GM19328 (cell line): ENCODE data around the gene ATAD1.
"Not testable (repeated sequence)": the region's sequence is repeated elsewhere in the genome, so short reads cannot be mapped to it uniquely, and the experiment has no call there.

Experiments used
- ATAC-seq: cut with Tn5 transposase; IDR thresholded peaks from one replicate; pipeline ENCODE4 v1.9.1; 2021; ENCODE audit warnings: mild to moderate bottlenecking, moderate library complexity; ENCODE audit not compliant: unreplicated experiment

ATAD1 gene

DNA sequence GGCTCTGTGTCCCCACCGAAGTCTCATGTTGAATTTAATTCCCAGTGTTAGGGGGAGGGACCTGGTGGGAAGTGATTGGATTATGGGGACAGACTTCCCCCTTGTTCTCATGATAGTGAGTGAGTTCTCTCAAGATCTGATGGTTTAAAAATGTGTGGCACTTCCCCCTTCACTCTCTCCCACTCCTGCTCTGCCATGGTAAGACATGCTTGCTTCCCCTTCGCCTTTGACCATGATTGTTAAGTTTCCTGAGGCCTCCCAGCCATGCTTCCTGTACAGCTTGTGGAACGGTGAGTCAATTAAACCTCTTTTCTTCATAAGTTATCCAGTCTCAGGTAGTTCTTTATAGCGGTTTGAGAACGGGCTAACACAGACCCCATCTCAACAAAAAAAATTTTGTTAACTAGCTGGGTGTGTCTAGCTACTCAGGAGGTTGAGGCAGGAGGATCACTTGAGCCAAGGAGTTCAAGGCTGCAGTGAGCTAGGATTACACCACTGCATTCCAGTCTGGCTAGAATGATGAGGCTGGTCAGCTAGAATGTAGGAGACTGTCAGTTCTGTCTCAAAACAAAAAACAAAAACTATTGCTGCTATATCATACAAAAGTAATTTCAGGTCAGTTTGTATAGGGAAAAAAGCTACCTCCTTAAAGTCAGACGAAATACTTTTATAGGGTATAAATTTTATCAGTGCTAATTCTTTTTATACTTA lies 57.7 kb downstream of the ATAD1 start:
- ATAC-seq: no peak

- ATAC-seq: no peak
These were observed 58.5 kb downstream of the ATAD1 start for GRCh38 chr10:87759551-87759950.

GRCh38 chr10:87757685-87758084 lies 60.3 kb downstream of the ATAD1 start:
- no peak for ATAC-seq

- ATAC-seq: no peak
These were observed 63.8 kb downstream of the ATAD1 start for GRCh38 chr10:87753995-87754866.

- no peak for ATAC-seq
These were observed 65.5 kb downstream of the ATAD1 start for GRCh38 chr10:87752566-87752965.

DNA sequence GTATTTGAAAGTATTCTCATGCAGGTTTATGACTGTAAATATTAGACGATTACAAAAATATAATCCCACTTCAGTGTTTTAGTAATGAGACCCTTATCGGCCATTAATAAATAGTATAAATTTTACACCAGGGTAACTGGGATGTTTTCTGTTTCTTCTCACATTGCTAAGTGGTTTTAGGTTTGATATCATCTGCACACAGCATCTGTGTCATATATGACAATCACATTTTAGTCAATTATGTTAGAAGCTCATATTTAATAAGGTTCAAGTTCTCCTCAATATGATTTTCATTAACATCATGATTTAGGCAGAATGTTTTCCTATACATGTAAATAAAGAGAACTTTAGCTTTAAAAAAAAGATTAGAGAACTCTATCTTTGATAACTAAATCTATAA lies 66.8 kb downstream of the ATAD1 start:
- no peak for ATAC-seq

- ATAC-seq: no peak
These were observed 67.2 kb downstream of the ATAD1 start for GRCh38 chr10:87750817-87751216.

DNA sequence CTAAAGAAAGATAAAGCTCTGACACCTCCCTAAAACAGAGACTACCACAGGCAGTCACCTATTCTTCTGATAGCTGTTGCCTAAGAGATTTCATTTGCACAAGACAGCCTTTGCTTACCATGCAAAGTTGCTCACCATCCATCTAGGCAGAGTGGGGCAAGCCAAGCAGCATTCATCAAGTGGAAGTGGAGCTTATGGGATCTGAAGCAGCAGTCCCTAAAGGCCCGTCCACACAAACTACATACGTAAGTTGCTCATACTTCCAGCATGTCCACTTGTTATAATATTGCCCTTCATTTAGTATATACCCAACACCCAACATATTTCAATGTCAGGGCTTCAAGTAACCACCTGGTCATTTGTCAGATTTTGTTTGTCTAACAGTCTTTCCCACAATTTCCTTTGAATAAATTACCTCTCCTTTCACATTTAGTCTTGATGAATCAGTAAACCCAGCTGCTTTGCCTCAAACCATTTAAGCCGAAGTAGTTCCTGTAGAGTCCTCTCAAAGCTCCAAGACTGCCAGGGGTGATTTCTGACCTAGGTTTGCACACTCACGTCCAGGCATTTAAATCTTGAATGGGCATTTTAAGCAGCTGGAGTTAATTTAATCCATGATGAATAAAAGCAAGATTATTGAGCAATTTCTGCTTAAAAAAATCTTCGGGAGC lies 67.9 kb downstream of the ATAD1 start:
- ATAC-seq: no peak

GRCh38 chr10:87748244-87748643 lies 69.8 kb downstream of the ATAD1 start:
- ATAC-seq: not testable (repeated sequence)

DNA sequence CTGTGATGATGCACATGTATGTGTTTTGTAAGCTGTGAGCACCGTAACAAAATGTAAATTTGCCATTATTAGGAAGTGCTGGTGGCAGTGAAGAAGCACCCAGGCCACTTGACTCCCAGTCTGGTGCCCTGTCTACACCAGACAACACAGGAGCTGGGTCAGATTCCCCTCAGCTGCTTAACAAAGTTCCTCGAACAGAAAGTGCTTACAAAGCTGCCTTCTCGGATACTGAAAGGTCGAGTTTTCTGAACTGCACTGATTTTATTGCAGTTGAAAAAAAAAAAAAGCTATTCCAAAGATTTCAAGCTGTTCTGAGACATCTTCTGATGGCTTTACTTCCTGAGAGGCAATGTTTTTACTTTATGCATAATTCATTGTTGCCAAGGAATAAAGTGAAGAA lies 71.1 kb downstream of the ATAD1 start:
- no peak for ATAC-seq

- ATAC-seq: no peak
These were observed 73.4 kb downstream of the ATAD1 start for GRCh38 chr10:87744606-87745005.

DNA sequence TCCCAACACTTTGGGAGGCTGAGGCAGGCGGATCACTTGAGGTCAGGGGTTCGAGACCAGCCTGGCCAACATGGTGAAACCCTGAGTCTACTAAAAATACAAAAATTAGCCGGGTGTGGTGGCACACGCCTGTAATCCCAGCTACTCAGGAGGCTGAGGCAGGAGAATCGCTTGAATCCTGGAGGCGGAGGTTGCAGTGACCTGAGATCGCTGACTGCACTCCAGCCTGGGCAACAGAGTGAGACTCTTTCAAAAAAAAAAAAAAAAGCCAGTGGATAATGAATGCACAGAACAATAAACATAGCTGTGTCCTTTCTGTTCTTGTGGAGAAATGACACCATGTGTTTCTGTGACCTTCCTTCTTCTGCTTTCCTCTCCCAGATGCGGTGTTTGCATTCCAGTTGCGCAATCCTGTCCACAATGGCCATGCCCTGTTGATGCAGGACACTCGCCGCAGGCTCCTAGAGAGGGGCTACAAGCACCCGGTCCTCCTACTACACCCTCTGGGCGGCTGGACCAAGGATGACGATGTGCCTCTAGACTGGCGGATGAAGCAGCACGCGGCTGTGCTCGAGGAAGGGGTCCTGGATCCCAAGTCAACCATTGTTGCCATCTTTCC lies 74.9 kb downstream of the ATAD1 start:
- ATAC-seq: not testable (repeated sequence)

DNA sequence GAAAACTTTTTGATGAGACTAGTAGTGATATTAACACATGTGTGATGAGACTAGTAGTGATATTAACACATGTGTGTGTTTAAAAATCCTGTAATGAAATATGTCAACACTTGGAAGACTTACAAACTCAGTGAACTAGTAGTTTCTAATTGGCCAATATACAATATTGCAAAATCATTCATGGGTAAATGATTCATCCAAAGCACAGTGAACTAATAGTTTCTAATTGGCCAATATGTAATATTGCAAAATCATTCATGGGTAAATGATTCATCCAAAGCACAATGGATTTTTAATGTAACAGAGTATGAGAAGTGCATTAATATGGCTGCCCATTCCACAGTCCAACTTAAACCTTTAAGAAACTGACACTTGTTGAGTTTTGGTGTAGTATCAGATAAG lies 77.8 kb downstream of the ATAD1 start:
- ATAC-seq: no peak

DNA sequence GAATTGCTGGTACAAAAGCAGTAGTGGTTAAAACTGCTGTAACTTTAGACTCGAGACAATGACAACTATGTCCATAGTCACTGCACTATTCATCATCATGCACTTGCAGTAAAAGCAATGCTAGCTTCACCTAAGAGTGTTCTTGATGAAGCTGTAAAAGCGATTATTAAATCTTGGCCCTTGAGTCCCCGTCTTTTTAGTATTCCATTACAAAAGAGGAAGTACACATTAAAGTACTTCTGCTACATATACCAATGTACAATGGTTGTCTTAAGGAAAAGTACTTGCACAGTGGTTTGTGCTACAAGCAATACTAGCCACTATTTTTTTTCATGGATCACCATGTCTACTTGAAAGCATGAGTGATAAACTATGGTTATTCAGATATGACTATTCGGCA lies 78.3 kb downstream of the ATAD1 start:
- ATAC-seq: no peak

DNA sequence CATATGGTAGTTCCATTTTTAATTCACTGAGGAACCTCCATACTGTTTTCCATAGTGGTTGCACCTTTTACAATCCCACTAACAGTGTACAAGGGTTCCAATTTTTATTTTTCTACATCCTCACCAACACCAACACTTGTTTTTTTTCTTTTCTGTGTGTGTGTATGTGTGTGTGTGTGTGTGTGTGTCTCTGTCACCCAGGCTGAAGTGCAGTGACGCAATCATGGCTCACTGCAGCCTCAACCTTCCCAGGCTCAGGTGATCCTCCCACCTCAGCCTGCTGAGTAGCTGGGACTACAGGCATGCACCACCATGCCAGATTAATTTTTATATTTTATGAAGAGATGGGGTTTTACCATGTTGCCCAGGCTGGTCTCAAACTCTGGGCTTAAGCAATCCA lies 79.8 kb downstream of the ATAD1 start:
- not testable (repeated sequence) for ATAC-seq

DNA sequence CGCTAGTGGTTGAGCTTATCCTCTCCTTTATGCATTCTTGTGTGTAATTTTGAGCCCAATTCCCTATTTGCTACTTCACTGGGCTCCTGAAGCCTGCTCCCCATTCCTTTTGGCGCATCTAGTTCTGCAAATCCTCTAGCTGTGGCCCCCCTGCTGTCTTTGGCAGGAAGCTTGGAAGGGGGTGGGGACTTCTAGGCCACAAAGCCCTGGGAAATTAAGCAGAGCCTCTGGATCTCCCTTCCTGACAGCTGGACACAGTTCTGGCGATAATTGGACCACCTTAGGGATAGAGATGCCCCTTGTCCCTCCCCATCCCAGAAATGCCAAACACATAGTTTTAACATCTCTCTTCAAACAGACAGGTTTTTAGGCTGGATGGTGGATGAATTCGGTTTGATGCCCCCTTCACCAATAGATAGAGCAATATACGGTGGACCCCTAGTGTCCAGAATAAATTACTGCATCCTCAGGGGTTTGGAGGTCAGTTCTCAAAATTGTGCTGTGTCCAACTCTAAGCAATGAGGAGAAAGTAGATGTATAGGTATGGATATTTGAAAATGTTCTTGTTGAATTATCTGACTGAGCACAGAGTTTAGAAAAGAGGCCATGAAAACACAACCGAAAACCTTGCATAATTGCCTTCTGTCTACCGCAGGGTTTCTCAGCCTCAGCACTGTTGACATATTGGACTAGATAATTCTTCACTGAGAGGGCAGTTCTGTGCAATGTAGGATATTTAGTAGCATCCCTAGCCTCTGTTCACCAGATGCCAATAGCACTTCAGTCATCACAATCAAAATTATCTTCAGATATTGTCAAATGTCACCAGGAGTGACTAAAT lies 82.8 kb downstream of the ATAD1 start:
- ATAC-seq: no peak

GRCh38 chr10:87733081-87733480 lies 84.9 kb downstream of the ATAD1 start:
- ATAC-seq: no peak

DNA sequence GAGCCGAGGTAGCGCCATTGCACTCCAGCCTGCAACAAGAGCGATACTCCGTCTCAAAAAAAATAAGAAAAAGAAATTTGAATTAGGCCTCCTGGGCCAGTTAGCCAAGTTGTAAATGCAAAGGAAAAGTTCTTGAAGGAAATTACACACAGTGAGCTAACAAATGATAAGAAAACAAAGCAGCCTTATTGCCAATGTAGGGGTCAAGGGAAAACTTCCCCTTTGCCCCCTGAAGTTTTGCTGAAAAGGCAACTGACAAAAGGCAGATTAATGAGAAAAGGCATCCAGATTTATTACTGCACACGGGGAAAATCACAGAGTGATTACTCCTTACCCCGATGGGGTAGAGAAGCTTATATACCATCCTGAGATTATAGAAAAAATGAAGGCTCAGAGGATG lies 88.1 kb downstream of the ATAD1 start:
- no peak for ATAC-seq

- ATAC-seq: no peak
These were observed 93.2 kb downstream of the ATAD1 start for GRCh38 chr10:87724789-87725188.

DNA sequence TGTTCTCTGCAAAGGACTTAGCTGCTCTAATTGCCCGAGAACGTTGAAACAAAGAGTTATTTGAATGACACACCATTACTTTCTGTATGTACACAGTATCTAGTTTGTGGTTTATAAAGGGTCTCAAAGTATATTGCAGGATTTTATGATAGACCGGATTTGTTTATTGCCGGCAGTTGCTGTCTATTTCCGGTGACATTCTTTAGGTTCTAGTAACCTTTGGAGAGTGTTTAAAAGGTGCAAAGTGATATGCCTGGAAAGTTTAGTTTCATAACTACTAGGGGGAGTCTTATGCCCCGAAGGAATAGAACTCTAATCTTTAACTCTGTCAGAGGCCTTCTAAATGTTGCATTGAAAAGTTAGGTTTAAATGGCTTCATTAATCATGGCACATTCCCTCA lies 94.5 kb downstream of the ATAD1 start:
- no peak for ATAC-seq
